B cell (primary cell): ENCODE results near the gene COG4. TPM values are rescaled to one million over a fixed set of nuclear protein-coding genes. Genes with fewer than 3 reads are reported as not detected.

ENCODE experiments used
- ATAC-seq: fragments of 200-7000 bp; cut with Tn5 transposase; one replicate; pipeline ENCODE4 v1.10.0; 2021; ENCODE audit warnings: low read depth, mild to moderate bottlenecking, moderate number of reproducible peaks, moderate library complexity
- CTCF ChIA-PET: fragments of 350-600 bp; sonication (Branson Sonifier 250); formaldehyde crosslinking; loops from one replicate; lab custom pipeline; 2021; ENCODE audit warnings: antibody characterized with exemption, inconsistent platforms; lab: Charles Lee
- POLR2A ChIA-PET: fragments of 350-600 bp; sonication (Branson Sonifier 250); formaldehyde crosslinking; loops from one replicate; lab custom pipeline; 2021; ENCODE audit warnings: antibody characterized with exemption; lab: Charles Lee
- DNase-seq: peaks from one replicate; pipeline ENCODE4 v3.0.0; 2013
- H2AFZ ChIP-seq: 2 replicates; pipeline ENCODE4 v1.6.1; 2012; ENCODE audit warnings: mild to moderate bottlenecking, low read depth, low read length; ENCODE audit not compliant: insufficient read depth, poor library complexity, severe bottlenecking
- H3K27ac ChIP-seq, 2 donors: 1 replicate in 1 of 2; 2 replicates in 1 of 2; pipeline ENCODE4 v1.5.1; 2012 to 2013; ENCODE audit warnings: low read length in 2 of 2, mild to moderate bottlenecking in 2 of 2, moderate library complexity in 1 of 2
- H3K27me3 ChIP-seq, 4 experiments: fragments of 200-600 bp in 1 of 4; sonication (generic) in 1 of 4; replicated peaks in 1 of 4; 1 replicate in 2 of 4; 2 replicates in 2 of 4; pipeline versions ENCODE4 v1.6.1 to v1.7.0; 2013 to 2016; ENCODE audit warnings: low read length in 3 of 4, mild to moderate bottlenecking in 2 of 4, mixed read lengths in 1 of 4, moderate library complexity in 1 of 4; ENCODE audit not compliant: insufficient read depth in 4 of 4, control insufficient read depth in 3 of 4; ENCODE audit errors: control extremely low read depth in 1 of 4
- H3K36me3 ChIP-seq, 2 experiments: replicated peaks in 1 of 2; 1 replicate in 1 of 2; 2 replicates in 1 of 2; pipeline versions ENCODE4 v1.6.1 to v1.7.1; 2013; ENCODE audit warnings: low read length in 1 of 2; ENCODE audit not compliant: insufficient read depth in 2 of 2, control insufficient read depth in 1 of 2; ENCODE audit errors: control extremely low read depth in 1 of 2, extremely low read depth in 1 of 2
- H3K4me1 ChIP-seq, 2 donors: fragments of 200-600 bp in 1 of 2; sonication (generic) in 1 of 2; 1 replicate in 1 of 2; 2 replicates in 1 of 2; pipeline versions ENCODE4 v1.5.1 to v1.6.1; 2013 to 2017; ENCODE audit warnings: low read length in 2 of 2; ENCODE audit not compliant: control insufficient read depth in 2 of 2, insufficient read depth in 2 of 2
- H3K4me2 ChIP-seq: replicated peaks from 2 replicates; pipeline ENCODE3; 2012; ENCODE audit warnings: mild to moderate bottlenecking, low read depth, low read length; ENCODE audit not compliant: poor library complexity, severe bottlenecking
- H3K4me3 ChIP-seq, 5 experiments: fragments of 200-600 bp in 1 of 5; sonication (generic) in 1 of 5; 1 replicate in 3 of 5; 2 replicates in 2 of 5; pipeline versions ENCODE4 v1.5.1 to v1.7.0; 2011 to 2016; ENCODE audit warnings: low read length in 4 of 5, mild to moderate bottlenecking in 4 of 5, low read depth in 2 of 5, control low read depth in 1 of 5, moderate library complexity in 1 of 5; ENCODE audit not compliant: insufficient read depth in 1 of 5; ENCODE audit errors: control extremely low read depth in 1 of 5, extremely low read depth in 1 of 5
- H3K79me2 ChIP-seq: fragments of 200-600 bp; sonication (generic); one replicate; pipeline ENCODE4 v1.6.0; 2016; ENCODE audit warnings: low read length; ENCODE audit not compliant: control insufficient read depth, insufficient read depth
- H3K9ac ChIP-seq: fragments of 200-600 bp; sonication (generic); 2 replicates; pipeline ENCODE4 v1.6.1; 2017; ENCODE audit warnings: mild to moderate bottlenecking, low read length, moderate library complexity
- H3K9me3 ChIP-seq, 3 donors: one replicate each; pipeline versions ENCODE4 v1.6.1 to v1.7.1; 2013; ENCODE audit warnings: low read length in 2 of 3; ENCODE audit not compliant: control insufficient read depth in 2 of 3, insufficient read depth in 1 of 3; ENCODE audit errors: control extremely low read depth in 1 of 3
- H4K20me1 ChIP-seq: 2 replicates; pipeline ENCODE4 v1.6.0; 2012; ENCODE audit warnings: mild to moderate bottlenecking, low read length; ENCODE audit not compliant: insufficient read depth, control insufficient read depth, poor library complexity, severe bottlenecking
- H3K27ac Mint-ChIP-seq: one replicate; pipeline ENCODE4 v1.8.0; 2021; ENCODE audit warnings: mixed read lengths
- H3K27me3 Mint-ChIP-seq: one replicate; pipeline ENCODE4 v1.8.0; 2021; ENCODE audit warnings: mixed read lengths
- H3K4me1 Mint-ChIP-seq: one replicate; pipeline ENCODE4 v1.8.0; 2021; ENCODE audit warnings: mixed read lengths
- H3K4me3 Mint-ChIP-seq: one replicate; pipeline ENCODE4 v1.8.0; 2021; ENCODE audit warnings: mixed read lengths
- H3K9me3 Mint-ChIP-seq: one replicate; pipeline ENCODE4 v1.8.0; 2022; ENCODE audit warnings: mixed read lengths; ENCODE audit not compliant: insufficient read depth
- EZH2 ChIP-seq: IDR thresholded peaks from 2 replicates; pipeline ENCODE4 v1.6.1; 2012; ENCODE audit warnings: borderline replicate concordance, low read depth, mild to moderate bottlenecking, moderate library complexity, low read length; ENCODE audit not compliant: insufficient read depth, poor library complexity, severe bottlenecking
- WGBS: methylation state at CpG from one replicate; pipeline ENCODE4 v1.1.5; 2013; ENCODE audit warnings: missing lambda C conversion rate; ENCODE audit not compliant: insufficient coverage; 5-methylcytosine and 5-hydroxymethylcytosine counted together
- intact Hi-C: fragments of 100-400 bp; cut with micrococcal nuclease; formaldehyde crosslinking; loops from one replicate; pipeline ENCODE4 v1.10.0; 2022
- polyA plus RNA-seq: library from polyadenylated mRNA; depleted of rRNA; stranded (reverse); fragments of >200 nt; gene quantifications from 2 replicates; pipeline ENCODE4 v1.2.3, GENCODE V29; 2012
- total RNA-seq, 2 donors: library from RNA; stranded (reverse); fragments of 120-200 nt in 1 of 2; gene quantifications; 1 replicate in 1 of 2; 2 replicates in 1 of 2; pipeline versions ENCODE4 v1.2.3 to v1.2.4, GENCODE V29; 2013 to 2022
- TF ChIP-seq, protein P1 (sequence below): fragments of 200-600 bp; IDR thresholded peaks from one replicate; pipeline ENCODE4 v1.8.0; 2022; ENCODE audit warnings: antibody characterized with exemption, mild to moderate bottlenecking

The COG4 gene
- total and polyA plus RNA-seq, 2 donors (not counting 1 experiment from before 2014, with no cell fraction given) = 49.4 to 60.6 TPM

DNA sequence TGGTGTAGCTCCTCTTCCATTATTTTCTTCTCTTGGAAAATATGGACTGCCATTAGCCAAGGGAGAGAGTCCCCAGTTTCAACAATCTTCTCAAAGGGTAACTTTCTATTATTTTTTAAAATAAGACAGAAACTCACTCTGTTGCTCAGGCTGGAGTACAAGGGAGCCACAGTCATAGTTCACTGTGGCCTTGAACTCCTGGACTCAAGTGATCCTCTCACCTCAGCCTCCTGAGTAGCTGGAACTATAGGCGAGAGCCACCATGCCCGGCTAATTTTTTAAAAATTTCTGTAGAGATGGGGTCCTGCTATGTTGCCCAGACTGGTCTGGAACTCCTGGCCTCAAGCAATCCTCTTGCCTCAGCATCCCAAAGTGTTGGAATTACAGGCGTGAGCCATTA, 13.1 kb downstream of the COG4 start:
- CTCF ChIA-PET = interaction anchor here (0.6 kb wide), 1 partner anchor 143 kb away, joined by 3 read pairs; no protein-coding TSS in a partner anchor
- no peak for TF ChIP-seq EZH2
- TF ChIP-seq, protein P1, sequence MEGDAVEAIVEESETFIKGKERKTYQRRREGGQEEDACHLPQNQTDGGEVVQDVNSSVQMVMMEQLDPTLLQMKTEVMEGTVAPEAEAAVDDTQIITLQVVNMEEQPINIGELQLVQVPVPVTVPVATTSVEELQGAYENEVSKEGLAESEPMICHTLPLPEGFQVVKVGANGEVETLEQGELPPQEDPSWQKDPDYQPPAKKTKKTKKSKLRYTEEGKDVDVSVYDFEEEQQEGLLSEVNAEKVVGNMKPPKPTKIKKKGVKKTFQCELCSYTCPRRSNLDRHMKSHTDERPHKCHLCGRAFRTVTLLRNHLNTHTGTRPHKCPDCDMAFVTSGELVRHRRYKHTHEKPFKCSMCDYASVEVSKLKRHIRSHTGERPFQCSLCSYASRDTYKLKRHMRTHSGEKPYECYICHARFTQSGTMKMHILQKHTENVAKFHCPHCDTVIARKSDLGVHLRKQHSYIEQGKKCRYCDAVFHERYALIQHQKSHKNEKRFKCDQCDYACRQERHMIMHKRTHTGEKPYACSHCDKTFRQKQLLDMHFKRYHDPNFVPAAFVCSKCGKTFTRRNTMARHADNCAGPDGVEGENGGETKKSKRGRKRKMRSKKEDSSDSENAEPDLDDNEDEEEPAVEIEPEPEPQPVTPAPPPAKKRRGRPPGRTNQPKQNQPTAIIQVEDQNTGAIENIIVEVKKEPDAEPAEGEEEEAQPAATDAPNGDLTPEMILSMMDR = no peak
- H4K20me1 ChIP-seq = no peaks in the 10 kb centered on the region
- WGBS = 100% methylated on average over 1 of the region's 3 CpGs
- no peaks in the 10 kb centered on the region for H3K9me3 Mint-ChIP-seq
- no peaks in the 10 kb centered on the region for H3K27me3 ChIP-seq
- no peak overlapping the region for H3K27ac ChIP-seq
- H3K4me3 ChIP-seq = no peak overlapping the region
- H3K9ac ChIP-seq = no peak overlapping the region
- no peak overlapping the region for H3K4me3 Mint-ChIP-seq
- ATAC-seq = no peak
- no peak overlapping the region for H2AFZ ChIP-seq
- DNase-seq = no peak
- intact Hi-C loops = no loop called here
- no peaks in the 10 kb centered on the region for H3K27me3 Mint-ChIP-seq
- no peak overlapping the region for H3K4me2 ChIP-seq
- no peak overlapping the region for H3K27ac Mint-ChIP-seq
- POLR2A ChIA-PET = no interaction called here
- H3K4me1 Mint-ChIP-seq = peaks cover 7% of the 10 kb centered on the region
- H3K79me2 ChIP-seq = no peaks in the 10 kb centered on the region
- H3K36me3 ChIP-seq = peaks cover 8 to 57% of the 10 kb centered on the region in 2 experiments
- no peaks in the 10 kb centered on the region for H3K9me3 ChIP-seq
- peaks cover 3 to 5% of the 10 kb centered on the region in 2 donors for H3K4me1 ChIP-seq

DNA sequence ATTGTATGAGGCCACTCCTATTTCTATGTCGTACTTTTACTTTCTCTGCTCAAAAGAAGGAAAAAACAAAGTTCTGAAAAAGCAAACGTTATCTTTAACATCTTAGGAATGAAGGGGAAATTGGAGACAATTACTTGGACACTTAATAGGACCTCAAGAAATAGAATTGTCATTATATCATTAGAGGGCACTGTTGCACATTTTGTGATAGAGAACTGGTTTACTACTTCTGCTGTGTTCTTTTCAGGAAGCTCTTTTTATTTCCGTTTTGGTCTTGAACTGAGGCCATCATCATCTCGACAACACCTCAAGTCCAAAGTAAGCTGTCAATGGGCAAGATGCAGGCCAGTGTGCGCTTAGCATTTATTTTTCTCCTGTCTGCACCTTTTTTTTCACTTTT, 14.6 kb downstream of the COG4 start:
- Mint-ChIP-seq H3K4me3 (no peak overlapping the region), H3K27ac (peak overlapping the region; percentile 75), H3K9me3 (no peaks in the 10 kb centered on the region), H3K27me3 (no peaks in the 10 kb centered on the region), H3K4me1 (peaks cover 7% of the 10 kb centered on the region)
- ATAC-seq = no peak
- Histone ChIP-seq H3K79me2 (no peaks in the 10 kb centered on the region), H3K27ac (no peak overlapping the region), H3K36me3 (peaks cover 4 to 55% of the 10 kb centered on the region in 2 experiments), H4K20me1 (no peaks in the 10 kb centered on the region), H3K9ac (no peak overlapping the region), H3K9me3 (no peaks in the 10 kb centered on the region), H3K27me3 (no peaks in the 10 kb centered on the region), H3K4me2 (peak overlapping the region; percentile 14), H3K4me3 (no peak overlapping the region), H3K4me1 (peaks cover 3 to 5% of the 10 kb centered on the region in 2 donors), H2AFZ (peak overlapping the region; percentile 35)
- DNase-seq = peak; percentile 39
- 19% methylated on average over 3 of the region's 5 CpGs for WGBS
- CTCF ChIA-PET = interaction anchor here (0.7 to 1.0 kb wide), 2 partner anchors 9 to 16 kb away, joined by 3 to 4 read pairs; no protein-coding TSS in a partner anchor
- TF ChIP-seq EZH2 = no peak
- TF ChIP-seq, protein P1 = no peak
- POLR2A ChIA-PET = interaction anchor here (0.8 to 1.4 kb wide), 2 partner anchors 14 to 127 kb away, joined by 3 to 9 read pairs; partner anchors contain the start of gene COG4
- intact Hi-C loops = loop anchor here (1.0 kb wide), 1 partner anchor 145 kb away; no protein-coding TSS in a partner anchor
